Activated naive CD4-positive, alpha-beta T cell treated with anti-CD3 and anti-CD28 coated beads, Interleukin-2, amount 10 ng/mL, durations not matched to agents 7 days and 5 days (primary cell): ENCODE measurements around the gene BAG2.
A peak's percentile ranks its signal among the peaks of the same experiment; 100 is the strongest.

ENCODE experiments used
- CTCF ChIA-PET: fragments of 350-600 bp; sonication (Branson Sonifier 250); formaldehyde crosslinking; loops from one replicate; lab custom pipeline; 2021; ENCODE audit warnings: antibody characterized with exemption; lab: Charles Lee
- DNase-seq: peaks from one replicate; pipeline ENCODE4 v3.0.0-alpha.2; 2020
- H3K27ac Mint-ChIP-seq: one replicate; pipeline ENCODE4 v1.8.0; 2021; ENCODE audit warnings: mild to moderate bottlenecking, moderate library complexity, mixed read lengths
- H3K27me3 Mint-ChIP-seq: one replicate; pipeline ENCODE4 v1.8.0; 2021; ENCODE audit warnings: mild to moderate bottlenecking, mixed read lengths
- H3K36me3 Mint-ChIP-seq: one replicate; pipeline ENCODE4 v1.8.0; 2021; ENCODE audit warnings: mixed read lengths
- H3K4me1 Mint-ChIP-seq: one replicate; pipeline ENCODE4 v1.8.0; 2021; ENCODE audit warnings: mixed read lengths
- H3K4me3 Mint-ChIP-seq: one replicate; pipeline ENCODE4 v1.8.0; 2021; ENCODE audit warnings: mild to moderate bottlenecking, moderate library complexity, mixed read lengths
- H3K9me3 Mint-ChIP-seq: one replicate; pipeline ENCODE4 v1.8.0; 2021; ENCODE audit warnings: mixed read lengths

Gene BAG2

GRCh38 chr6:57172136-57173055 lies at the start of gene BAG2:
BAG2 (plus strand) TSS chr6:57172326; CDS start chr6:57172698, 372 bp downstream.
- H3K4me1 Mint-ChIP-seq: peaks cover 45% of the 10 kb centered on the region
- H3K36me3 Mint-ChIP-seq: peaks cover 14% of the 10 kb centered on the region
- peak within 1 kb of the TSS; percentile 92 for H3K27ac Mint-ChIP-seq
- no peaks in the 10 kb centered on the region for H3K27me3 Mint-ChIP-seq
- H3K9me3 Mint-ChIP-seq: no peaks in the 10 kb centered on the region
- peak within 1 kb of the TSS; percentile 90 for H3K4me3 Mint-ChIP-seq
- CTCF ChIA-PET: interaction anchor here (0.8 kb wide), 1 partner anchor 265 kb away, joined by 3 read pairs; no protein-coding TSS in a partner anchor
- DNase-seq: peak; percentile 95

- Mint-ChIP-seq H3K27ac (no peak overlapping the region), H3K4me1 (no peaks in the 10 kb centered on the region), H3K27me3 (no peaks in the 10 kb centered on the region), H3K9me3 (no peaks in the 10 kb centered on the region), H3K4me3 (no peak overlapping the region), H3K36me3 (peaks cover 33% of the 10 kb centered on the region)
- DNase-seq: no peak
- CTCF ChIA-PET: no interaction called here
Measured at GRCh38 chr6:57123111-57123510, 49.0 kb upstream of the BAG2 start.

GRCh38 chr6:57127763-57128162 lies 44.4 kb upstream of the BAG2 start:
- Mint-ChIP-seq H3K27me3 (no peaks in the 10 kb centered on the region), H3K36me3 (peaks cover 18% of the 10 kb centered on the region), H3K9me3 (no peaks in the 10 kb centered on the region), H3K4me3 (no peak overlapping the region), H3K4me1 (no peaks in the 10 kb centered on the region), H3K27ac (no peak overlapping the region)
- CTCF ChIA-PET: no interaction called here
- no peak for DNase-seq

GRCh38 chr6:57130661-57131177 lies 41.4 kb upstream of the BAG2 start:
- Mint-ChIP-seq H3K27me3 (no peaks in the 10 kb centered on the region), H3K36me3 (peaks cover 25% of the 10 kb centered on the region), H3K9me3 (no peaks in the 10 kb centered on the region), H3K4me1 (no peaks in the 10 kb centered on the region), H3K4me3 (no peak overlapping the region), H3K27ac (no peak overlapping the region)
- no peak for DNase-seq
- CTCF ChIA-PET: interaction anchor here (1.1 kb wide), 1 partner anchor 18 kb away, joined by 4 read pairs; no protein-coding TSS in a partner anchor

GRCh38 chr6:57134954-57135353 lies 37.2 kb upstream of the BAG2 start:
- Mint-ChIP-seq H3K36me3 (peaks cover 40% of the 10 kb centered on the region), H3K4me3 (no peak overlapping the region), H3K4me1 (peaks cover 4% of the 10 kb centered on the region), H3K9me3 (no peaks in the 10 kb centered on the region), H3K27me3 (no peaks in the 10 kb centered on the region), H3K27ac (no peak overlapping the region)
- no peak for DNase-seq
- CTCF ChIA-PET: no interaction called here

GRCh38 chr6:57135885-57136284 lies 36.2 kb upstream of the BAG2 start:
- Mint-ChIP-seq H3K36me3 (peaks cover 39% of the 10 kb centered on the region), H3K27ac (no peak overlapping the region), H3K27me3 (no peaks in the 10 kb centered on the region), H3K4me1 (peaks cover 4% of the 10 kb centered on the region), H3K4me3 (no peak overlapping the region), H3K9me3 (no peaks in the 10 kb centered on the region)
- no peak for DNase-seq
- CTCF ChIA-PET: no interaction called here

GRCh38 chr6:57137350-57137749 lies 34.8 kb upstream of the BAG2 start:
- CTCF ChIA-PET: no interaction called here
- Mint-ChIP-seq H3K27me3 (no peaks in the 10 kb centered on the region), H3K36me3 (peaks cover 43% of the 10 kb centered on the region), H3K27ac (no peak overlapping the region), H3K9me3 (peaks cover 2% of the 10 kb centered on the region), H3K4me3 (no peak overlapping the region), H3K4me1 (peaks cover 4% of the 10 kb centered on the region)
- no peak for DNase-seq

GRCh38 chr6:57138026-57138425 lies 34.1 kb upstream of the BAG2 start:
- no peak overlapping the region for H3K4me3 Mint-ChIP-seq
- no peak overlapping the region for H3K27ac Mint-ChIP-seq
- peaks cover 4% of the 10 kb centered on the region for H3K4me1 Mint-ChIP-seq
- DNase-seq: no peak
- CTCF ChIA-PET: no interaction called here
- peaks cover 2% of the 10 kb centered on the region for H3K9me3 Mint-ChIP-seq
- H3K27me3 Mint-ChIP-seq: no peaks in the 10 kb centered on the region
- peaks cover 48% of the 10 kb centered on the region for H3K36me3 Mint-ChIP-seq

- peaks cover 2% of the 10 kb centered on the region for H3K9me3 Mint-ChIP-seq
- H3K27ac Mint-ChIP-seq: peak overlapping the region; percentile 51
- CTCF ChIA-PET: no interaction called here
- H3K27me3 Mint-ChIP-seq: no peaks in the 10 kb centered on the region
- H3K4me3 Mint-ChIP-seq: no peak overlapping the region
- no peak for DNase-seq
- H3K4me1 Mint-ChIP-seq: no peaks in the 10 kb centered on the region
- H3K36me3 Mint-ChIP-seq: peaks cover 50% of the 10 kb centered on the region
Measured at GRCh38 chr6:57141451-57142177, 30.5 kb upstream of the BAG2 start.

GRCh38 chr6:57142178-57142525 lies 30.0 kb upstream of the BAG2 start:
- Mint-ChIP-seq H3K9me3 (peaks cover 2% of the 10 kb centered on the region), H3K27ac (peak overlapping the region; percentile 19), H3K4me1 (no peaks in the 10 kb centered on the region), H3K36me3 (peaks cover 47% of the 10 kb centered on the region), H3K27me3 (no peaks in the 10 kb centered on the region), H3K4me3 (no peak overlapping the region)
- CTCF ChIA-PET: no interaction called here
- DNase-seq: no peak

GRCh38 chr6:57143690-57144089 lies 28.4 kb upstream of the BAG2 start:
- CTCF ChIA-PET: no interaction called here
- H3K36me3 Mint-ChIP-seq: peaks cover 55% of the 10 kb centered on the region
- no peak overlapping the region for H3K27ac Mint-ChIP-seq
- DNase-seq: no peak
- peaks cover 13% of the 10 kb centered on the region for H3K4me1 Mint-ChIP-seq
- H3K27me3 Mint-ChIP-seq: no peaks in the 10 kb centered on the region
- no peak overlapping the region for H3K4me3 Mint-ChIP-seq
- peaks cover 2% of the 10 kb centered on the region for H3K9me3 Mint-ChIP-seq

- no peaks in the 10 kb centered on the region for H3K9me3 Mint-ChIP-seq
- H3K4me1 Mint-ChIP-seq: peaks cover 13% of the 10 kb centered on the region
- no peak for DNase-seq
- CTCF ChIA-PET: no interaction called here
- no peak overlapping the region for H3K4me3 Mint-ChIP-seq
- peaks cover 58% of the 10 kb centered on the region for H3K36me3 Mint-ChIP-seq
- H3K27me3 Mint-ChIP-seq: no peaks in the 10 kb centered on the region
- H3K27ac Mint-ChIP-seq: no peak overlapping the region
Measured at GRCh38 chr6:57147401-57147800, 24.7 kb upstream of the BAG2 start.

- Mint-ChIP-seq H3K4me3 (no peak overlapping the region), H3K36me3 (peaks cover 53% of the 10 kb centered on the region), H3K9me3 (no peaks in the 10 kb centered on the region), H3K27me3 (no peaks in the 10 kb centered on the region), H3K27ac (peak overlapping the region; percentile 60), H3K4me1 (peaks cover 13% of the 10 kb centered on the region)
- DNase-seq: no peak
- CTCF ChIA-PET: no interaction called here
Measured at GRCh38 chr6:57147955-57148858, 23.9 kb upstream of the BAG2 start.

GRCh38 chr6:57158658-57159057 lies 13.5 kb upstream of the BAG2 start:
- Mint-ChIP-seq H3K27me3 (no peaks in the 10 kb centered on the region), H3K36me3 (peaks cover 37% of the 10 kb centered on the region), H3K27ac (no peak overlapping the region), H3K9me3 (peaks cover 2% of the 10 kb centered on the region), H3K4me3 (no peak overlapping the region), H3K4me1 (no peaks in the 10 kb centered on the region)
- CTCF ChIA-PET: interaction anchor here (1.4 kb wide), 1 partner anchor 8 kb away, joined by 3 read pairs; no protein-coding TSS in a partner anchor
- no peak for DNase-seq
